GM13976 (cell line): ENCODE results near the gene SEPTIN7.

Experiments
- DNase-seq: peaks from one replicate; pipeline ENCODE4 v3.0.0; 2012; ENCODE audit warnings: low spot score
- CTCF ChIP-seq: IDR thresholded peaks from 2 replicates; pipeline ENCODE4 v1.5.1; 2012; ENCODE audit warnings: borderline replicate concordance, mild to moderate bottlenecking; ENCODE audit not compliant: insufficient read depth; ENCODE audit errors: extremely low read depth, missing control alignments, control extremely low read depth
- in situ Hi-C: fragments of 300-500 bp; cut with MboI; formaldehyde crosslinking; loops from one replicate; pipeline ENCODE4 v1.12.0; 2022; ENCODE audit warnings: low sequenced_read_pairs, mixed read lengths, inconsistent platforms; ENCODE audit not compliant: unreplicated experiment

SEPTIN7 gene

GRCh38 chr7:35816514-35816913, 15.7 kb downstream of the SEPTIN7 start:
- in situ Hi-C loops, result no loop called here
- DNase-seq, result no peak

GRCh38 chr7:35817181-35817580, 16.3 kb downstream of the SEPTIN7 start:
- in situ Hi-C loops, result no loop called here
- no peak for TF ChIP-seq CTCF
- DNase-seq, result no peak

More at GRCh38 chr7:35816514-35816913, 15.7 kb downstream of the SEPTIN7 start:
- TF ChIP-seq CTCF, result no peak

- in situ Hi-C loops, result no loop called here
- no peak for TF ChIP-seq CTCF
- DNase-seq, result no peak
Observed at GRCh38 chr7:35817930-35818329, 17.1 kb downstream of the SEPTIN7 start.

GRCh38 chr7:35818513-35818912, 17.7 kb downstream of the SEPTIN7 start:
- DNase-seq, result no peak
- in situ Hi-C loops, result no loop called here
- no peak for TF ChIP-seq CTCF

- no peak for TF ChIP-seq CTCF
- DNase-seq, result no peak
- in situ Hi-C loops, result no loop called here
Observed at GRCh38 chr7:35819310-35819709, 18.5 kb downstream of the SEPTIN7 start.

GRCh38 chr7:35819954-35820703, 19.3 kb downstream of the SEPTIN7 start:
- DNase-seq, result no peak
- in situ Hi-C loops, result no loop called here

More at GRCh38 chr7:35819954-35820703, 19.3 kb downstream of the SEPTIN7 start:
- TF ChIP-seq CTCF, result no peak
